GM12878 (cell line): Measurements from ENCODE around the gene ME3. TPM values are rescaled to one million over a fixed set of nuclear protein-coding genes. Genes with fewer than 3 reads are reported as not detected.

Experiments used
- ATAC-seq: fragments of 200-7000 bp; cut with Tn5 transposase; 3 replicates; pipeline ENCODE4 v1.9.1; 2020; ENCODE audit warnings: mild to moderate bottlenecking, moderate library complexity
- BruUV-seq: library from RNA; stranded (reverse); fragments of 400-500 nt; replicated peaks from 2 replicates; lab custom pipeline; 2021; lab: Mats Ljungman, UMichigan
- CTCF ChIA-PET: fragments of 300-600 bp; sonication (Branson Sonifier 250); formaldehyde crosslinking; extraction: SDS; loops from one replicate; lab custom pipeline; 2021; ENCODE audit warnings: inconsistent platforms; lab: Yijun Ruan, JAX
- POLR2A ChIA-PET: fragments of 350-600 bp; formaldehyde crosslinking; extraction: SDS; loops from one replicate; lab custom pipeline; 2021; ENCODE audit warnings: inconsistent platforms; lab: Charles Lee
- RAD21 ChIA-PET: fragments of 300-600 bp; sonication (Branson Sonifier 250); formaldehyde crosslinking; loops from one replicate; lab custom pipeline; 2023; ENCODE audit warnings: antibody characterized with exemption; ENCODE audit not compliant: unreplicated experiment; lab: Charles Lee
- SMC1A ChIA-PET: fragments of 300-600 bp; sonication (Branson Sonifier 250); formaldehyde crosslinking; loops from one replicate; lab custom pipeline; 2023; ENCODE audit not compliant: unreplicated experiment, uncharacterized antibody; lab: Charles Lee
- DNase-seq: peaks from one replicate; pipeline ENCODE4 v3.0.0-alpha.2; 2011; ENCODE audit warnings: low read depth, low spot score
- FAIRE-seq: peaks from 3 replicates; lab custom pipeline; 2011; peaks lifted over from hg19 to GRCh38; lab: Jason Lieb, UNC
- H2AFZ ChIP-seq: 2 replicates; pipeline ENCODE4 v1.6.0; 2011; ENCODE audit warnings: low read depth, low read length, control low read depth; ENCODE audit not compliant: control insufficient read depth
- H3K27ac ChIP-seq: 2 replicates; pipeline ENCODE4 v1.5.1; 2011; ENCODE audit warnings: control low read depth; ENCODE audit not compliant: control insufficient read depth, insufficient read depth
- H3K27me3 ChIP-seq, 2 experiments: replicated peaks in 1 of 2; 2 replicates each; pipeline versions ENCODE4 v1.6.0 to v1.6.1; 2011; ENCODE audit warnings: low read length in 1 of 2; ENCODE audit not compliant: control insufficient read depth in 2 of 2, insufficient read depth in 2 of 2
- H3K36me3 ChIP-seq, 2 experiments: 2 replicates each; pipeline ENCODE4 v1.5.1; 2011; ENCODE audit warnings: low read length in 1 of 2; ENCODE audit not compliant: control insufficient read depth in 2 of 2, insufficient read depth in 2 of 2
- H3K4me1 ChIP-seq: 2 replicates; pipeline ENCODE4 v1.6.1; 2011; ENCODE audit warnings: mild to moderate bottlenecking, low read length, moderate library complexity, mixed read lengths; ENCODE audit not compliant: control insufficient read depth, insufficient read depth
- H3K4me2 ChIP-seq: 2 replicates; pipeline ENCODE4 v1.6.0; 2011; ENCODE audit warnings: control low read depth; ENCODE audit not compliant: control insufficient read depth, insufficient read depth
- H3K4me3 ChIP-seq: fragments of 200-600 bp; sonication (generic); 2 replicates; pipeline ENCODE4 v1.5.1; 2016
- H3K79me2 ChIP-seq: 2 replicates; pipeline ENCODE4 v1.6.0; 2011; ENCODE audit warnings: low read length; ENCODE audit not compliant: control insufficient read depth, insufficient read depth
- H3K9ac ChIP-seq: 2 replicates; pipeline ENCODE4 v1.8.0; 2011; ENCODE audit warnings: low read length, control low read depth, mixed read lengths; ENCODE audit not compliant: control insufficient read depth, insufficient read depth
- H3K9me3 ChIP-seq: replicated peaks from 3 replicates; pipeline ENCODE4 v1.5.1; 2011; ENCODE audit warnings: mild to moderate bottlenecking, low read length; ENCODE audit not compliant: control insufficient read depth, insufficient read depth
- H4K20me1 ChIP-seq: 2 replicates; pipeline ENCODE4 v1.6.0; 2011; ENCODE audit not compliant: control insufficient read depth, insufficient read depth
- ASH2L ChIP-seq: fragments of 300-600, 200-600 bp; sonication (generic); IDR thresholded peaks from 2 replicates; pipeline ENCODE4 v1.6.1; 2017; ENCODE audit warnings: low read depth, mild to moderate bottlenecking, borderline replicate concordance
- HCFC1 ChIP-seq: fragments of 150-350 bp; IDR thresholded peaks from 2 replicates; pipeline ENCODE4 v1.6.1; 2014; ENCODE audit warnings: low read length
- IKZF2 ChIP-seq, 2 experiments: fragments of 450-650 bp; IDR thresholded peaks; 2 replicates each; pipeline ENCODE4 v1.6.1; 2017; ENCODE audit warnings: mild to moderate bottlenecking in 2 of 2, moderate library complexity in 2 of 2
- JUND ChIP-seq: IDR thresholded peaks from 2 replicates; pipeline ENCODE4 v1.6.1; 2012; ENCODE audit warnings: low read depth, mild to moderate bottlenecking, low read length, improper control_type of control experiment, moderate library complexity
- MXI1 ChIP-seq: fragments of 150-350 bp; IDR thresholded peaks from 2 replicates; pipeline ENCODE4 v1.6.1; 2011; ENCODE audit warnings: low read depth, mild to moderate bottlenecking, inconsistent platforms, low read length, improper control_type of control experiment
- NFYA ChIP-seq: IDR thresholded peaks from 2 replicates; pipeline ENCODE4 v1.6.1; 2011; ENCODE audit warnings: low read depth, mild to moderate bottlenecking, low read length, improper control_type of control experiment, borderline replicate concordance
- PAX8 ChIP-seq: fragments of 450-650 bp; IDR thresholded peaks from 2 replicates; pipeline ENCODE4 v1.6.1; 2017; ENCODE audit warnings: mild to moderate bottlenecking, moderate library complexity
- POLR2AphosphoS2 ChIP-seq: IDR thresholded peaks from 2 replicates; pipeline ENCODE4 v1.6.1; 2011; ENCODE audit warnings: low read depth, mild to moderate bottlenecking, low read length, improper control_type of control experiment, moderate library complexity
- RAD51 ChIP-seq: fragments of 450-650 bp; IDR thresholded peaks from 2 replicates; pipeline ENCODE4 v1.6.1; 2016; ENCODE audit warnings: moderate library complexity, mild to moderate bottlenecking, inconsistent platforms
- SIN3A ChIP-seq: IDR thresholded peaks from 2 replicates; pipeline ENCODE4 v1.6.1; 2012; ENCODE audit warnings: low read depth, low read length, improper control_type of control experiment
- SMARCA5 ChIP-seq: fragments of 450-650 bp; IDR thresholded peaks from 2 replicates; pipeline ENCODE4 v1.6.1; 2017; ENCODE audit warnings: mild to moderate bottlenecking
- STAT1 ChIP-seq: fragments of 450-650 bp; conservative IDR thresholded peaks from 2 replicates; pipeline ENCODE4 v1.6.1; 2014; ENCODE audit warnings: antibody characterized with exemption, mild to moderate bottlenecking
- TARDBP ChIP-seq: IDR thresholded peaks from 2 replicates; pipeline ENCODE4 v1.6.1; 2016; ENCODE audit warnings: borderline replicate concordance
- TBL1XR1 ChIP-seq: IDR thresholded peaks from 2 replicates; pipeline ENCODE4 v1.6.1; 2012; ENCODE audit warnings: low read depth, low read length, improper control_type of control experiment
- YY1 ChIP-seq: IDR thresholded peaks from 2 replicates; pipeline ENCODE4 v1.6.1; 2011; ENCODE audit warnings: low read depth, mild to moderate bottlenecking, low read length
- ZSCAN29 ChIP-seq: fragments of 450-650 bp; IDR thresholded peaks from 2 replicates; pipeline ENCODE4 v1.6.1; 2017; ENCODE audit warnings: mild to moderate bottlenecking, moderate library complexity
- WGBS: methylation state at CpG from one replicate; pipeline ENCODE4 v1.1.6; 2016; ENCODE audit warnings: low lambda C conversion rate; ENCODE audit not compliant: insufficient replicate concordance, insufficient coverage; ENCODE audit errors: missing lambda C conversion rate; 5-methylcytosine and 5-hydroxymethylcytosine counted together
- in situ Hi-C: fragments of 300-500 bp; cut with MboI; formaldehyde crosslinking; loops from 9 replicates; pipeline ENCODE4 v1.14.3; 2018; ENCODE audit warnings: mixed read lengths
- intact Hi-C: fragments of 100-400 bp; cut with micrococcal nuclease; formaldehyde crosslinking; loops from one replicate; pipeline ENCODE4 v1.14.2; 2022; ENCODE audit not compliant: unreplicated experiment
- polyA plus RNA-seq, 11 experiments: library from polyadenylated mRNA; depleted of rRNA in 4 of 11; unstranded in 6 of 11; stranded (reverse) in 5 of 11; fragments of >200 nt; fragmentation: Nextera tagmentation in 4 of 11; fragmentation: Illumina TruSeq in 1 of 11; extraction: Ambion mirVana in 4 of 11; extraction: Trizol in 1 of 11; gene quantifications; 1 replicate in 1 of 11; 2 replicates in 10 of 11; pipeline versions ENCODE4 v1.2.1 to v1.2.3, GENCODE V29; 2011 to 2016; ENCODE audit warnings: inconsistent platforms in 2 of 11, missing spikeins in 2 of 11, low read depth in 1 of 11
- total RNA-seq, 4 experiments: library from RNA; depleted of rRNA in 3 of 4; stranded (reverse); fragments of >200 nt in 3 of 4; fragmentation: Illumina TruSeq in 1 of 4; extraction: Trizol in 1 of 4; gene quantifications; 2 replicates each; pipeline versions ENCODE4 v1.2.1 to v1.2.3, GENCODE V29; 2013 to 2021
- TF ChIP-seq, protein P1 (sequence below): IDR thresholded peaks from 2 replicates; pipeline ENCODE4 v1.6.1; 2012; ENCODE audit warnings: low read depth, low read length, improper control_type of control experiment
- TF ChIP-seq, protein P2 (sequence below): fragments of 450-650 bp; IDR thresholded peaks from 2 replicates; pipeline ENCODE4 v1.6.1; 2017; ENCODE audit warnings: mild to moderate bottlenecking

The ME3 gene
- total and polyA plus RNA-seq, 10 of the 15 experiments (the other 5 are each of a cell fraction or from before 2014, with no cell fraction given) = 0.06 to 0.40 (median 0.19) TPM; not detected in 2

DNA sequence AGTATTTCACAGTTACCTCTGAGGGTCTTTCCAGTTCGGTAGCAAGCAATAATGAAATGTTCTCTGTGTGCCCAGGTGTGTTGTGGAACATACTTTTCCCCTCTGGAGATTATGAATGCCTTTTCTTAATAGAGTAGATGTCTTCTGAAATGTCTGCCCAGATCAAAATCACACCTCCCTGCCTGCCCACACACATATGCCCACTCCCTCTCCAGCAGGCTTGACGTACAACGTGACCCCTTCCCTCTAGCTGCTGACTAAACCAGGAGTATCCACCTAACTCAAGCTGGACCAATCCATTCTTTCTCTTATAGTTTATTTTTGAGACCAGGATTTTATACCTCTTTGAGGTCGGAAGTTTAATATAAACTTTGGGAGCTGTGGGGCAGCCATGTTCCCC is 48.7 kb downstream of the ME3 start:
- no peak for ATAC-seq
- TF ChIP-seq TBL1XR1 (no peak), NFYA (no peak), SMARCA5 (no peak), POLR2AphosphoS2 (no peak)
- in situ Hi-C loops = no loop called here
- RAD21 ChIA-PET = no interaction called here
- Histone ChIP-seq H3K27ac (no peak overlapping the region), H3K4me3 (no peak overlapping the region), H2AFZ (no peak overlapping the region), H3K27me3 (peaks cover 0 to 6% of the 10 kb centered on the region in 2 experiments; a peak in 2 of 4 replicates), H3K79me2 (no peaks in the 10 kb centered on the region), H4K20me1 (no peaks in the 10 kb centered on the region), H3K4me1 (no peaks in the 10 kb centered on the region), H3K9ac (no peak overlapping the region), H3K36me3 (no peaks in the 10 kb centered on the region), H3K9me3 (no peaks in the 10 kb centered on the region; the same call in 2 of the 3 replicates), H3K4me2 (no peak overlapping the region)
- WGBS = 30% methylated on average over 4 of the region's 4 CpGs
- no peak for FAIRE-seq
- intact Hi-C loops = no loop called here
- POLR2A ChIA-PET = no interaction called here
- SMC1A ChIA-PET = no interaction called here
- no TSS peak for BruUV-seq
- no peak for DNase-seq
- CTCF ChIA-PET = interaction anchor here (0.6 to 2.1 kb wide), 2 partner anchors 15 to 158 kb away, joined by 3 to 9 read pairs; no protein-coding TSS in a partner anchor

DNA sequence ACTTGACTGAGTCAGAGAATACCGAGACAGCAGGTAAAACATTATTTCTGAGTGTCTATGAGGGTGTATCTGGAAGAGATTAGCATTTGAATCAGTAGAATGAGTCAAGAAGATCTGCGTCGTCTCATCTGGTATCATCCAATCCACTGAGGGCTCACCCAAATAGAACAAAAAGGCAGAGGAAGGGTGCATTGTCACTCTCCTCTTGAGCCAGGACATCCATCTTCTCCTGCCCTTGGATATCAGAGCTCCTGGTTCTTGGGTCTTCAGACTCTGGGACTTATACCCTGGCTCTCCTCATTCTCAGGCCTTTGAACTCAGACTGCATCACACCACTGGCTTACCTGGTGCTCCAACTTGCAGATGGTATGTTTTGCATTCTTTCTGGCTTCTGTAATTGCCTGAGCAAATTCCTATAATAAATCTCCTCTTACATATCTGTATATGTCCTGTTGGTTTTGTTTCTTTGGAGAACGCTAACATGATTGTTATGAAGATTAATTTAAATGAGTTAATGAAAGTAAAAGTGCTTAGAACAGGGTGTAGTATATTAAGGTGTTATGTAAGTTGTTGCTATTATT is 49.3 kb downstream of the ME3 start:
- ATAC-seq (no peak), DNase-seq (no peak), FAIRE-seq (no peak)
- SMC1A ChIA-PET = no interaction called here
- Histone ChIP-seq H4K20me1 (no peaks in the 10 kb centered on the region), H2AFZ (no peak overlapping the region), H3K36me3 (no peaks in the 10 kb centered on the region), H3K4me2 (no peak overlapping the region), H3K27ac (no peak overlapping the region), H3K9ac (no peak overlapping the region), H3K4me3 (no peak overlapping the region), H3K9me3 (no peaks in the 10 kb centered on the region; the same call in 2 of the 3 replicates), H3K79me2 (no peaks in the 10 kb centered on the region), H3K27me3 (peaks cover 0 to 6% of the 10 kb centered on the region in 2 experiments; a peak in 2 of 4 replicates), H3K4me1 (no peaks in the 10 kb centered on the region)
- CTCF ChIA-PET = interaction anchor here (0.6 to 2.1 kb wide), 3 partner anchors 14 to 157 kb away, joined by 3 to 9 read pairs (median 7); no protein-coding TSS in a partner anchor
- in situ Hi-C loops = no loop called here
- POLR2A ChIA-PET = no interaction called here
- no peak for TF ChIP-seq STAT1
- TF ChIP-seq TARDBP = no peak
- no peak for TF ChIP-seq MXI1
- TF ChIP-seq, protein P1, sequence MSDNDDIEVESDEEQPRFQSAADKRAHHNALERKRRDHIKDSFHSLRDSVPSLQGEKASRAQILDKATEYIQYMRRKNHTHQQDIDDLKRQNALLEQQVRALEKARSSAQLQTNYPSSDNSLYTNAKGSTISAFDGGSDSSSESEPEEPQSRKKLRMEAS = no peak
- TF ChIP-seq YY1 = no peak
- TF ChIP-seq ASH2L = no peak
- TF ChIP-seq ZSCAN29 = no peak
- TF ChIP-seq PAX8 = no peak
- no peak for TF ChIP-seq RAD51
- TF ChIP-seq JUND = no peak
- no peak for TF ChIP-seq IKZF2 (IDR thresholded peaks at IDR 0.05)
- TF ChIP-seq SIN3A = no peak
- TF ChIP-seq, protein P2, sequence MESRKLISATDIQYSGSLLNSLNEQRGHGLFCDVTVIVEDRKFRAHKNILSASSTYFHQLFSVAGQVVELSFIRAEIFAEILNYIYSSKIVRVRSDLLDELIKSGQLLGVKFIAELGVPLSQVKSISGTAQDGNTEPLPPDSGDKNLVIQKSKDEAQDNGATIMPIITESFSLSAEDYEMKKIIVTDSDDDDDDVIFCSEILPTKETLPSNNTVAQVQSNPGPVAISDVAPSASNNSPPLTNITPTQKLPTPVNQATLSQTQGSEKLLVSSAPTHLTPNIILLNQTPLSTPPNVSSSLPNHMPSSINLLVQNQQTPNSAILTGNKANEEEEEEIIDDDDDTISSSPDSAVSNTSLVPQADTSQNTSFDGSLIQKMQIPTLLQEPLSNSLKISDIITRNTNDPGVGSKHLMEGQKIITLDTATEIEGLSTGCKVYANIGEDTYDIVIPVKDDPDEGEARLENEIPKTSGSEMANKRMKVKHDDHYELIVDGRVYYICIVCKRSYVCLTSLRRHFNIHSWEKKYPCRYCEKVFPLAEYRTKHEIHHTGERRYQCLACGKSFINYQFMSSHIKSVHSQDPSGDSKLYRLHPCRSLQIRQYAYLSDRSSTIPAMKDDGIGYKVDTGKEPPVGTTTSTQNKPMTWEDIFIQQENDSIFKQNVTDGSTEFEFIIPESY = no peak
- TF ChIP-seq HCFC1 = no peak
- 52% methylated on average over 4 of the region's 4 CpGs for WGBS
- RAD21 ChIA-PET = no interaction called here
- intact Hi-C loops = no loop called here
- no TSS peak for BruUV-seq
